ENCODE data around the gene TMEM129.
A peak's percentile ranks its signal among the peaks of the same experiment; 100 is the strongest.

Gene TMEM129

DNA sequence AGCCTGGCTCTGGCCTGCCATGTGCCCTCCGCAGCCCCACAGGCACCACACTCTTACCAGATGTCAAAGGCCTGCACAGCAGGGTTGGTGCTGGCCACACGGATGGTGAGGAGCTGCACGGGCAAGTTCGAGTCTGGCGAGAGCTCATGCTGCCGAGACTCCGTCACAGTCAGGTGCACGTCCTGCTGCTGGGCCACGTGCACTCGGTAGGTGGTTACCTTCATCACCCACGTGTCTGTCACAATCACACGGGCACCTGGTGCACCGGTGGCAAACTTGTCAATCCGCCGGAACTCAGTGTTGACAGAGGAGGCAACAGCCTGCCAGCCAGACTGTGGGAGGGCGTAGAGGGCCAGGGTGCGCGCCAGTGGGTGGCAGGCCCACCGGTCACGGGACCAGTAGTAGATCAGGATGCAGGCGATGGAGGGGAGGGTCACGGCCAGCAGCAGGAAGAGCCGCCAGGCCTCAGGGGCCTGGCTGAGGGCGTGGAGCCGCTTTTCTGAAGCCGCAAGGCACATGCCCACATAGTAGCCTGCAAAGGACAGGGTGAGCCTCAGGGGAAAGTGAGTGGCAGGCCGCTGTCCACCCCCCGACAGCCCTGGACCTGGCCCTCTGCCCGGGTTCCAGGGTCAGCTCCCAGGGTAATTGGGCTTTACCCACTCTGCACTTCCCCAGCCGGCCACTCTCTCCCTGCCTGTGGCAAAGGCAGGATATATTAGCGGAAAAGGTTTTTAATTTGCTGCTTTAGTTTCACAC, 2.9 kb downstream of the TMEM129 start:
- Histone ChIP-seq H3K4me3 (ENCODE audit: low read length in 2 of 2) (no peak overlapping the region), H3K9ac (ENCODE audit: low read length in 2 of 2) (no peak overlapping the region), H3K27ac (ENCODE audit: low read length) (no peak overlapping the region), H3K4me1 (ENCODE audit: control insufficient read depth, insufficient read depth, low read length) (peaks cover 38% of the 10 kb centered on the region), H3K36me3 (ENCODE audit: control insufficient read depth in 2 of 2, insufficient read depth in 2 of 2, low read length in 2 of 2) (peaks cover 8 to 18% of the 10 kb centered on the region in 2 donors), H3K27me3 (ENCODE audit: control insufficient read depth in 1 of 2, insufficient read depth in 2 of 2, low read length in 2 of 2) (no peaks in the 10 kb centered on the region), H3K9me3 (ENCODE audit: control insufficient read depth in 2 of 2, low read length in 2 of 2) (no peaks in the 10 kb centered on the region)

DNA sequence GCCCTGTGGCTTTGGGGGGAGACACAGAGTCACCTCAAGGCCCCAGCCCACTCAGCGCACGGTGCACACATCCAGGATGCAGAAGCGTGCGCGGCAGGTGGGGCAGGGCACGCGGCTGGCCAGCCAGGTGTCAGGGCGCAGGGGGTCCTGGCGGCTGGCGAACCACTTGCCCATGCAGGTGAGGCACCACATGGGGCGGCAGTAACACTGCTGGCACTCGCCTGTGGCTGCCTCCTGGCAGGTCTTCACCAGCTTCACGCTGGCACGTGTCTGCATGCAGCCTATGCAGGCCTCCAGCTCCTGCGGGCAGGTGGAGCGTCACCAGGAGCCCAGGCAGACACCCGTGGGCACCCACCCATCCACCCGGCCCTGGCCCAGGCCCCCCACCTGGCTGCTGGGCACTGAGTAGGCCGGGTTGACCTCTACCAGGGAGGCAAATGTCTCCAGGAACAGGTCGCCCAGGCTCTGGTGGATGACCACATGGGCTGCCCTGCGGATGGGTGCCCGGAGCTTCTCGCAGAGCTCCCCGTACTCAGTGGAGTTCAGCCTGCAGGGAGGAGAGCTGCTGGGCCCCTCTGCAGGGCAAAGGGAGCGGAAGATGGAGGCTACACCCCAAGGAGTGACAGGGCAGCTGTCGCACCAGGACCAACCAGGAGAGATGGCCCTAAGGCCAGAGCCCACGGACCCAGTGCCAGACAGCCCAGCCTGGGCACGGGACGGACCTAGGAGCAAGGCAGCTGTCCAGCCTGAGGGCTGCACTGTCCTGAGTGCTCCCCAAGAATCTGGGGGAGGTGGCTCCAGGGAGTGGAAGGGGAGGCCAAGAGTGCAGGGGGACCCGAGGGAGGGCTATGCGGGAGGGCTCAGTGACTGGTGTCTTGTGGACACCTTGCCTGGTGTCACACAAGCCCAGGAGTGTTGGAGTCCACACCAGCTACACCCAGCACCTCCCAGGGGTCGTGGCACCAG, 3.7 kb downstream of the TMEM129 start:
- no peak overlapping the region for H3K27ac ChIP-seq (ENCODE audit: low read length)
- no peaks in the 10 kb centered on the region for H3K27me3 ChIP-seq (ENCODE audit: control insufficient read depth in 1 of 2, insufficient read depth in 2 of 2, low read length in 2 of 2)
- H3K9me3 ChIP-seq (ENCODE audit: control insufficient read depth in 2 of 2, low read length in 2 of 2) = no peaks in the 10 kb centered on the region
- H3K4me1 ChIP-seq (ENCODE audit: control insufficient read depth, insufficient read depth, low read length) = peaks cover 39% of the 10 kb centered on the region
- H3K4me3 ChIP-seq (ENCODE audit: low read length in 2 of 2) = no peak overlapping the region
- H3K9ac ChIP-seq (ENCODE audit: low read length in 2 of 2) = no peak overlapping the region
- H3K36me3 ChIP-seq (ENCODE audit: control insufficient read depth in 2 of 2, insufficient read depth in 2 of 2, low read length in 2 of 2) = peaks cover 8 to 18% of the 10 kb centered on the region in 2 donors

DNA sequence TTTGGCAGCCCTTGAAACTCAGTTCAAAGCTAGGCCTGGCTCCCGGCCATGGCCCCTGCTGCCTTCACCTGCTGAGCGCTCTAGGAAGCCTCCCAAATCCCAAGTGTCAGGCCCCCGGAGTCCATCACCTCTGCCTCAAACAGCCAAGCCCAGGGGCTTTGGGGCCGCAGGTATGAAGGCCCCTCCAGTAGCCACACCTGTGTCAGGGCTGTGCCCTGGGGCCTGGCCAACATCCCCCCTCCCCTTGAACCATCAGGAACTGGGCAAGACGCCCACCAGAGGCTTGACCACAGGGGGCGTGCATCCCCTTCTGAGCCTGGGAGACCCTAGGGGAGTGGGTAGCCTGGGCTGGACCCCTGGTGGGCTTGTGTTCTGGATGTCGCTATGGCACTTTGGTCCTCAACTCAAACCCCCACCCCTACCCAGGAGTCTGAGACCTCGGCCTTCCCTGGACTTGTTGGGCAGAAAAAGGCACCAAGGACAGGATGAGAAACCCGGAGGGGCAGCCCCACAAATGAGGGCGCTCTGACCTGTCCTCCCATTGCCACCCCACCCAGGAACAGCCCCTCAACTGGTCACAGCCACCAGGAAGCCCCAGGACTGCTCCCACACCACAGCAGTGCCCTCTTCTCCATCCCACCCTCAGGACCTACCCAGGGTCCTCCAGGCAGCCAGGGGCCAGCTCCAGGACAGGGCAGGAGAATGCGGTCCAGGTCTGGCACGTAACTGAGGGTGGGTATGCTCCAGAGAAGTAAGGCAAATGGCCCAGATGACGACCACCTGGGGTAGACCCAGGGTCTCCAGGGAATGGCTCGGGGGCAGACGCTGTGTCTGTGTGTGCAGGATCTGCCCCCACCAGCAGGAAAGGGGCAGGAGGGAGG, 4.8 kb downstream of the TMEM129 start:
- H3K36me3 ChIP-seq (ENCODE audit: control insufficient read depth in 2 of 2, insufficient read depth in 2 of 2, low read length in 2 of 2) = peaks cover 8 to 18% of the 10 kb centered on the region in 2 donors
- H3K27ac ChIP-seq (ENCODE audit: low read length) = no peak overlapping the region

DNA sequence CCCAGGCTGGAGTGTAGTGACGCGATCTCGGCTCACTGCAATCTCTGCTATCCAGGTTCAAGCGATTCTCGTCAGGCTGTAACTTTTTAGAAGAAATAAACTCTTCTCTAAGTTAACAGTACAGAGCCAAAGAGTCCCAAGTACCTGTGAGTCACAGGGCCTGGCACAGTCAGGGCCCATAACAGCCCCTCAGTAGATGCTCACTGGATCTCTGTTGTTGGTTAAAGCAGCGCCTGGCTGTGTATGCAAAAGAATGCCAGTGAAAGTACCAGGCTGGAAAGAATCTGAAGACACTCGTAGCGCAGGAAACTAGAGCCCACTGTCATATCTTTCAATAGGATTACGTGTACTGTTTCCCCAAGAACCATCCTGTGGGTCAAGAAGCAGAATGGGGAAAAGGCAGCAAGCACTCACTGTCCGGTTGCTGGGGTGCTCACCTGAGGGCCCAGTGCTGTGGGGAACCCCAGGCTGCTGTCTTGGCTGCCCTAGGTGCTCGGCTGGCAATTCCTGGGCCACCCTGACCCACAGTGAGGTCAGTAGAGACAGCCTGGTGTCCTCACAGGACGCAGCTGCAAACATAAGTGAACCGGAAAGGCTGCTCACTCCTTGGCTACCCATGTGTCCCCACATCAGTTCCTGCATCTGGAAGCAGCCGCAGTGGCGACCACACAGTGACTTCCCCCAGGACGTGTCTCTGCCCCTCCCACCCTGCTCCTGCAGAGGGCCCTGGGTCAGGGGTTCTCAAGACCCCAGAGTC, 5.9 kb downstream of the TMEM129 start:
- peak overlapping the region in 1 of 2 donors; percentile 29 for H3K9ac ChIP-seq (ENCODE audit: low read length in 2 of 2)
- H3K4me1 ChIP-seq (ENCODE audit: control insufficient read depth, insufficient read depth, low read length) = peaks cover 39% of the 10 kb centered on the region
- H3K36me3 ChIP-seq (ENCODE audit: control insufficient read depth in 2 of 2, insufficient read depth in 2 of 2, low read length in 2 of 2) = peaks cover 8 to 18% of the 10 kb centered on the region in 2 donors
- no peaks in the 10 kb centered on the region for H3K27me3 ChIP-seq (ENCODE audit: control insufficient read depth in 1 of 2, insufficient read depth in 2 of 2, low read length in 2 of 2)
- H3K9me3 ChIP-seq (ENCODE audit: control insufficient read depth in 2 of 2, low read length in 2 of 2) = no peaks in the 10 kb centered on the region
- no peak overlapping the region for H3K4me3 ChIP-seq (ENCODE audit: low read length in 2 of 2)
- H3K27ac ChIP-seq (ENCODE audit: low read length) = no peak overlapping the region

More for the DNA sequence above, 4.8 kb downstream of the TMEM129 start:
- H3K4me1 ChIP-seq (ENCODE audit: control insufficient read depth, insufficient read depth, low read length) = peaks cover 35% of the 10 kb centered on the region
- H3K9me3 ChIP-seq (ENCODE audit: control insufficient read depth in 2 of 2, low read length in 2 of 2) = no peaks in the 10 kb centered on the region
- no peak overlapping the region for H3K4me3 ChIP-seq (ENCODE audit: low read length in 2 of 2)
- no peaks in the 10 kb centered on the region for H3K27me3 ChIP-seq (ENCODE audit: control insufficient read depth in 1 of 2, insufficient read depth in 2 of 2, low read length in 2 of 2)
- no peak overlapping the region for H3K9ac ChIP-seq (ENCODE audit: low read length in 2 of 2)

DNA sequence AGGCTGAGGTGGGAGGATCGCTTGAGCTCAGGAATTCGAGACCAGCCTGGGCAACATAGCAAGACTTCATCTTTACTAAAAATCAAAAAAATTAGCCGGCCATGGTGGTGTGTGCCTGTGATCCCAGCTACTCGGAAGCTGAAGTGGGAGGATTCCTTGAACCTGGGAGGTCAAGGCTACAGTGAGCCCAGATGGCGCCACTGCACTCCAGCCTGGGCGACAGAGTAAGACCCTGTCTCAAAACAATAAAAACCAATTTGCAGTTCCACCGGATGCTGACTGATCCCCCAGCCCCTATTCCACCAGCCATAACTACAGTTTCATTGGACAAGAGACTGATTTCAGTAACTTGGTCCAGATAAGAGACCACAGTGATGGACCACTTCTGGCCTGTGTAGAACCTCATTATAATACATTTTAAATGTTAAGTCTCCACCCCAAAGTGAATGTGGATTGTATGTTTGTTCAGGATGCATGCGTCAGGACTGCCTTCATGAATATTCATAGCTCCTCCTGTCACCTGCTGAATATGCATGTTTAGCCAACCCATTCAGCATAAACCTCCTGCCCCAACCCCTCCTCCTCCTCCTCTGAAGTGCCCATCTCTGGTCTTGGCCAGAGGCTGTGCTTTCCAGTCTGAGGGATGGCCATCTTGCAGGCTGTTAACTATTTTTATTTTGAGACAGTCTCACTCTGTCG, 6.7 kb downstream of the TMEM129 start:
- Histone ChIP-seq H3K4me1 (ENCODE audit: control insufficient read depth, insufficient read depth, low read length) (peaks cover 34% of the 10 kb centered on the region), H3K27ac (ENCODE audit: low read length) (no peak overlapping the region), H3K9me3 (ENCODE audit: control insufficient read depth in 2 of 2, low read length in 2 of 2) (no peaks in the 10 kb centered on the region), H3K36me3 (ENCODE audit: control insufficient read depth in 2 of 2, insufficient read depth in 2 of 2, low read length in 2 of 2) (peaks cover 8 to 18% of the 10 kb centered on the region in 2 donors), H3K9ac (ENCODE audit: low read length in 2 of 2) (no peak overlapping the region), H3K4me3 (ENCODE audit: low read length in 2 of 2) (no peak overlapping the region), H3K27me3 (ENCODE audit: control insufficient read depth in 1 of 2, insufficient read depth in 2 of 2, low read length in 2 of 2) (no peaks in the 10 kb centered on the region)

DNA sequence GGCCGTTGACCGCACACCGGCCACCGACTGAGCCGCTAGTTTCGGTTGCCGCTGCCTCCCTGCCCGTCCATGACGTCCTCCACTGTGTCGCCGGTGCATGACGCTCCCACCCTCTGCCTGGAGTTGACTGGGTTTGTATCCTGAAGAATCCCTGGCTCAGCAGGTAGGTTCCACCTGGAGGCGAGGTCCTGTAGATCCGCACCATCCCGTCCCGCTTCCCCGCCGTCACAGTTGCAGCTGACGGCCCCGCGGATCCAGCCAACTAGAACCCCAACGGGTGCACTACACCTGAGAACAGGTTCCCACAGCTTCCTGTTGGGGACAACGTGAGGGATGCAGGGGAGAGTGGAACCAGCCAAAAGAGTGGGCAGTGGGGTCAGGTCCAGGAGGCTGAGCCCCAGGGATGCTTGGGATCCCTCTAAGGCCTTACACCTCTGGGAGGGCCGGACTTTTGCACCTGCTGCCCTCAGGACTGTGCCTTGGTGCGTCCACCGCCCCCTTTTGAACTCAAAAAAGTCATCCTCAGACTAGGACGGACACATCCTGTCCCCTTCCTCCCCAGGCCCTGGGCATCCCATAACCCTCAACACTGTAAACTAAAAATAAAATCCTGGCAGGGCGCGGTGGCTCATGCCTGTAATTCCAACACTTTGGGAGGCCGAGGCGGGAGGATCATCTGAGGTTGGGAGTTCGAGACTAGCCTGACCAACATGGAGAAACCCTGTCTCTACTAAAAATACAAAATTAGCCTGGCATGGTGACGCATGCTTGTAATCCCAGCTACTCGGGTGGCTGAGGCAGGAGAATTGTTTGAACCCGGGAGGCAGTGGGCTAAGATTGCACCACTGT, 7.9 kb downstream of the TMEM129 start:
- Histone ChIP-seq H3K27ac (ENCODE audit: low read length) (peak overlapping the region; percentile 93), H3K9ac (ENCODE audit: low read length in 2 of 2) (peak overlapping the region; percentile 66 to 78), H3K9me3 (ENCODE audit: control insufficient read depth in 2 of 2, low read length in 2 of 2) (no peaks in the 10 kb centered on the region), H3K4me1 (ENCODE audit: control insufficient read depth, insufficient read depth, low read length) (peaks cover 27% of the 10 kb centered on the region), H3K4me3 (ENCODE audit: low read length in 2 of 2) (peak overlapping the region; percentile 84 to 92), H3K27me3 (ENCODE audit: control insufficient read depth in 1 of 2, insufficient read depth in 2 of 2, low read length in 2 of 2) (no peaks in the 10 kb centered on the region), H3K36me3 (ENCODE audit: control insufficient read depth in 2 of 2, insufficient read depth in 2 of 2, low read length in 2 of 2) (peaks cover 7 to 16% of the 10 kb centered on the region in 2 donors)

DNA sequence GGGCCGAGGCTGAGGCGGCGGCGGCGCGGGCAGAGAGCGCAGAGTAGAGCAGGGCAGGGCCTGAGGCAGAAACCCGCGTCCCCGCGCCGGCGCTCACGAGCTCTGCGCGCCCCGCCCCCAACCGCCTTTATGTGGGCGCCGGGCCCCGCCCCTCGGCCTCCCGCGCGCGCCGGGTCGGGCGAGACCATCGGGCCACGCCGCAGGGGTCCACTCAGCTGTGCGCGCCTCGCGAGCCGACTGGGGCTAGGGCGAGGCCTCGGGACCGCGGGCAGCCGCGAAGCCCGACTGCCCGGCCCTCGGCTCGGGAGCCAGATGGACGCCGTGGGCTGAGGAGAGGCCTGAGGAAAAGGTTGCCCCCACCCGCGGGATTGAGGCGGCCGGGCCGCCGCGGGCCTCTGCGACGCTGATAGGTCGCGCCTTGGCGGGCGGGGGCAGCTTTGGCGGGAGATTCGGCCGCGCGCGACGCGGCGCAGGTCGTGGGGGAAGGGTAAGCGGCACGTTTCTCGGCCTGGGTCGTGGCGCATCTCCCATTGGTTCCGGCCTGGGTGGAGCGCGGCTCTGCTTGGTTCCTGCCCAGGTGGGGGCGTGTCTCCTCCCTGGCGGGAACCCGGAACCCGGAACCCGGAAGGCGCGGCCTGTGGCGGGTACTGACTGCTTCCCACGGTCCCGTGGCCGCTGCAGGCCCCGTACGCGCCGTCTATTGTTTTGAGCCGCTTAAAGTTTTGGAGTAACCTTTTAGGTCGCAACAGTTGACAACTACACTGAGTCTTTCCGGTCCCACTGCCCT, 8.7 kb downstream of the TMEM129 start, which contains the start of gene SLBP:
Gene SLBP, minus strand, starts transcription at position 104 of the 787 bp plus-strand sequence. CDS start 131 bp downstream, outside the sequence.
- H3K27me3 ChIP-seq (ENCODE audit: control insufficient read depth in 1 of 2, insufficient read depth in 2 of 2, low read length in 2 of 2) = no peaks in the 10 kb centered on the region
- H3K27ac ChIP-seq (ENCODE audit: low read length) = peak within 1 kb of the TSS; percentile 93
- peak within 1 kb of the TSS; percentile 84 to 92 for H3K4me3 ChIP-seq (ENCODE audit: low read length in 2 of 2)
- H3K4me1 ChIP-seq (ENCODE audit: control insufficient read depth, insufficient read depth, low read length) = peaks cover 22% of the 10 kb centered on the region
- H3K36me3 ChIP-seq (ENCODE audit: control insufficient read depth in 2 of 2, insufficient read depth in 2 of 2, low read length in 2 of 2) = peaks cover 2 to 9% of the 10 kb centered on the region in 2 donors
- peak within 1 kb of the TSS; percentile 78 to 94 for H3K9ac ChIP-seq (ENCODE audit: low read length in 2 of 2)
- no peaks in the 10 kb centered on the region for H3K9me3 ChIP-seq (ENCODE audit: control insufficient read depth in 2 of 2, low read length in 2 of 2)

DNA sequence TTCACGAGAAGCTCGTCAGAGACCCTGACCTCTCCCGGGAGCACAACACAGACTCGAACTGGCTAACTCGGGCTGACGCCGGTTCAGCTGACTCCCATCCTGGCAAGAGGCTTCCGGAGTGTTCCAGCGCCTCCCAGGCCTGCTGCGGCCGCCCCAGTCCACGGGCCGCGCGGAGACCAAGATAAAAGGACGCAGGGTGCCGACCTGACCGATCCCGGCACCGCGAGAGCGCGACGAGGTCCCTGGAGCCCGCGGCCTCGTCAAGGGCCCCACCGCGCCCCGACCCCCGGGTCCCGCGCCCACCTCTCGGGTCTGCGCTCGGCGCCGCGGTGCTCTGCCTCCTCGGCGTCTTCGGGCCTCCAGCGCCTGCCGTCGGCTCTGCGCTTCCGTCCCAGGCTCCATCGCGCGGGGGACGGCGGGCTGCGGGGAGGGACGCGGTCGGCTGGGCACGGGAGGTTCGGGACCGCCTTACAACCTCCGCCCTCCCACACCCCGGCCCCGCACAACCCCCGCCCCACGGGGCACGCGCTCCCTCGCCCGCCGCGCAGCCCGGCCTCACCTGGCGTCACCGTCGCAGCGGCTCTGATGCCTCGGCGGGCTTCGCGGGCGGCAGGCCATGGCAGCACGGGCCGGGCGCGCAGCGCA, 9.4 kb downstream of the TMEM129 start:
- Histone ChIP-seq H3K4me3 (ENCODE audit: low read length in 2 of 2) (peak overlapping the region; percentile 83 to 92), H3K4me1 (ENCODE audit: control insufficient read depth, insufficient read depth, low read length) (peaks cover 22% of the 10 kb centered on the region), H3K27ac (ENCODE audit: low read length) (peak overlapping the region; percentile 93), H3K27me3 (ENCODE audit: control insufficient read depth in 1 of 2, insufficient read depth in 2 of 2, low read length in 2 of 2) (no peaks in the 10 kb centered on the region), H3K9ac (ENCODE audit: low read length in 2 of 2) (peak overlapping the region; percentile 78 to 90), H3K36me3 (ENCODE audit: control insufficient read depth in 2 of 2, insufficient read depth in 2 of 2, low read length in 2 of 2) (peaks cover 2 to 3% of the 10 kb centered on the region in 2 donors), H3K9me3 (ENCODE audit: control insufficient read depth in 2 of 2, low read length in 2 of 2) (no peaks in the 10 kb centered on the region)

Measured in stomach smooth muscle (tissue), 2 donors.